Thoracic aorta (tissue), 2 donors: ENCODE results near the gene PIP4K2B. TPM values are rescaled to one million over a fixed set of nuclear protein-coding genes. Genes with fewer than 3 reads are reported as not detected.

Experiments used
- ATAC-seq: fragments of 150-250 bp; one replicate; pipeline ENCODE4 v1.8.0; 2017; ENCODE audit warnings: low read depth; ENCODE audit not compliant: insufficient number of reproducible peaks, low FRiP score
- DNase-seq: peaks from one replicate; pipeline ENCODE4 v3.0.0-alpha.2; 2020; ENCODE audit warnings: low spot score
- H3K27ac ChIP-seq, 2 donors: fragments of 200-600 bp; sonication (generic); 1 replicate in 1 of 2; 2 replicates in 1 of 2; pipeline ENCODE4 v1.5.1; 2016; ENCODE audit warnings: mild to moderate bottlenecking in 2 of 2, moderate library complexity in 2 of 2
- H3K27me3 ChIP-seq: fragments of 200-600 bp; sonication (generic); replicated peaks from 2 replicates; pipeline ENCODE4 v1.6.0; 2016; ENCODE audit warnings: mild to moderate bottlenecking; ENCODE audit not compliant: insufficient read depth
- H3K36me3 ChIP-seq: fragments of 200-600 bp; sonication (generic); one replicate; pipeline ENCODE4 v1.5.1; 2016
- H3K4me1 ChIP-seq, 2 donors: fragments of 200-600 bp; sonication (generic); 1 replicate in 1 of 2; 2 replicates in 1 of 2; pipeline versions ENCODE4 v1.5.1 to v1.6.0; 2016; ENCODE audit warnings: low read depth in 2 of 2, mild to moderate bottlenecking in 1 of 2; ENCODE audit not compliant: control insufficient read depth in 1 of 2
- H3K4me3 ChIP-seq: fragments of 200-600 bp; sonication (generic); 2 replicates; pipeline ENCODE4 v1.5.1; 2016; ENCODE audit warnings: mild to moderate bottlenecking
- H3K9me3 ChIP-seq: fragments of 200-600 bp; sonication (generic); 2 replicates; pipeline ENCODE4 v1.5.1; 2016
- total RNA-seq, 2 donors: library from RNA; depleted of rRNA; stranded (reverse); fragments of >200 nt; gene quantifications; one replicate each; pipeline versions ENCODE4 v1.1.0 to v1.2.3, GENCODE V29; 2016
- TF ChIP-seq, protein P1 (sequence below): fragments of 200-600 bp; sonication (generic); IDR thresholded peaks from one replicate; pipeline ENCODE4 v1.5.1; 2019; ENCODE audit warnings: antibody characterized with exemption

Gene PIP4K2B
- total RNA-seq, 2 donors from 2014 or later: 56.9 to 82.0 TPM

DNA sequence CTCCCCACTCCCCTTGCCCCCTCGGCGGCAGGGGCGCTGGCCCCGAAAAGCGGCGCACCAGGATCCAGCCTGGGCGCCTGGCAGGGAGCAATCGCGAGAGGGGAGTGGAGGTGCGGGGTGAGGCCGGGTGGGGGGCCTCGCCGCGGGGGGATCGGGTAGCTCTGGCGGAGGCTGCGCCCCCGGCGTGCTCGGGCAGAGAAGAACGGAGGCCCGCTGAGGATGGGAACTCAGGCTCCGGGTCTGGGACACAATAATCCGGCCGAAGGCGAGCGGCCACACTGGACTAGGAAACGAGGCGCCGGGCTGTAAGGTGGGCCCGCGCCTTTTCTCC, 50.5 kb downstream of the PIP4K2B start:
- ATAC-seq (no peak), DNase-seq (no peak)
- H3K36me3 ChIP-seq: no peaks in the 10 kb centered on the region
- peak overlapping the region; percentile 85 to 99 for H3K27ac ChIP-seq
- peak overlapping the region; percentile 92 for H3K4me3 ChIP-seq
- no peaks in the 10 kb centered on the region for H3K27me3 ChIP-seq
- peaks cover 22 to 41% of the 10 kb centered on the region in 2 donors for H3K4me1 ChIP-seq
- TF ChIP-seq, protein P1, sequence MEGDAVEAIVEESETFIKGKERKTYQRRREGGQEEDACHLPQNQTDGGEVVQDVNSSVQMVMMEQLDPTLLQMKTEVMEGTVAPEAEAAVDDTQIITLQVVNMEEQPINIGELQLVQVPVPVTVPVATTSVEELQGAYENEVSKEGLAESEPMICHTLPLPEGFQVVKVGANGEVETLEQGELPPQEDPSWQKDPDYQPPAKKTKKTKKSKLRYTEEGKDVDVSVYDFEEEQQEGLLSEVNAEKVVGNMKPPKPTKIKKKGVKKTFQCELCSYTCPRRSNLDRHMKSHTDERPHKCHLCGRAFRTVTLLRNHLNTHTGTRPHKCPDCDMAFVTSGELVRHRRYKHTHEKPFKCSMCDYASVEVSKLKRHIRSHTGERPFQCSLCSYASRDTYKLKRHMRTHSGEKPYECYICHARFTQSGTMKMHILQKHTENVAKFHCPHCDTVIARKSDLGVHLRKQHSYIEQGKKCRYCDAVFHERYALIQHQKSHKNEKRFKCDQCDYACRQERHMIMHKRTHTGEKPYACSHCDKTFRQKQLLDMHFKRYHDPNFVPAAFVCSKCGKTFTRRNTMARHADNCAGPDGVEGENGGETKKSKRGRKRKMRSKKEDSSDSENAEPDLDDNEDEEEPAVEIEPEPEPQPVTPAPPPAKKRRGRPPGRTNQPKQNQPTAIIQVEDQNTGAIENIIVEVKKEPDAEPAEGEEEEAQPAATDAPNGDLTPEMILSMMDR: no peak
- H3K9me3 ChIP-seq: no peaks in the 10 kb centered on the region

DNA sequence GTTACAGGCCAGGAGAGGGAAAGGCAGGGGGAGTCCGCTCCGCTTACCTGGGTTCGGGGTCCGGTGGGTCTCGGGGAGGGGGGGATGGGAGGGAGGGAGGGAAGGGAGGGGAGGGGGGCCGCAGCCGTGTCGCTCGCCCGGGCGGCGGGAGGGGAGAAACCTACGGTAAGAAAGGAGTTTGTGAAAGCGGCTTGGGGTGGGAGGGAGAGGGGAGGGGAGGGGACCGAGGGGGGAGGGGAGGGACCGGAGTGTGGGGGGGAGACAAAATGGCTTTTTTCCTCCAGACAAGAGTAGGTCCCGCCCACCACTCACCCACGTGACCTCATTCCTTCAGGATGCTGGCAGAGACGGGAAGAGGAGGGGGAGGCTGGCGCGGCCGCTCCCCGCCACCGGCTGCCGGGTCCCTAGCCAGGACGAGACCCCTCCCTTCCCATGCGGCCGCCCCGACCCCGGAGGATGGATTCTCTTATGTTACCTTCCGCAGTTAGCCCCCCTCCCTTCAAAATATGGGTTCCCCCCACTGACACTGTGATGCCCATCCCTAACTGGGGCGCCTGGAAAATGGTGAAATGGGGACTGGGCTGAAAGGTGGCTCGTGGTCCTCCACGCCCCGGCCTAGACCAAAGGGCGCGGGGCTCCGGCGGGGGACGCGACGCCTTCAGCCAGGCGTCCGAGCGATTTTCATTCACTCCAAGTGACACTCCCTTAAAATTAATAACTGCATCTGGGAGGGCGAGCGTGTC, 51.0 kb downstream of the PIP4K2B start, which contains the start of gene PCGF2:
TSS of gene PCGF2 (minus strand) at position 188 of the 743 bp plus-strand sequence. CDS start 7,934 bp downstream, outside the sequence.
- Histone ChIP-seq H3K27ac (peak within 1 kb of the TSS; percentile 85 to 99), H3K9me3 (no peaks in the 10 kb centered on the region), H3K4me1 (peaks cover 17 to 40% of the 10 kb centered on the region in 2 donors), H3K4me3 (peak within 1 kb of the TSS; percentile 92), H3K27me3 (no peaks in the 10 kb centered on the region), H3K36me3 (no peaks in the 10 kb centered on the region)
- DNase-seq (peak; percentile 94), ATAC-seq (peak; percentile 17)
- TF ChIP-seq, protein P1: no peak

DNA sequence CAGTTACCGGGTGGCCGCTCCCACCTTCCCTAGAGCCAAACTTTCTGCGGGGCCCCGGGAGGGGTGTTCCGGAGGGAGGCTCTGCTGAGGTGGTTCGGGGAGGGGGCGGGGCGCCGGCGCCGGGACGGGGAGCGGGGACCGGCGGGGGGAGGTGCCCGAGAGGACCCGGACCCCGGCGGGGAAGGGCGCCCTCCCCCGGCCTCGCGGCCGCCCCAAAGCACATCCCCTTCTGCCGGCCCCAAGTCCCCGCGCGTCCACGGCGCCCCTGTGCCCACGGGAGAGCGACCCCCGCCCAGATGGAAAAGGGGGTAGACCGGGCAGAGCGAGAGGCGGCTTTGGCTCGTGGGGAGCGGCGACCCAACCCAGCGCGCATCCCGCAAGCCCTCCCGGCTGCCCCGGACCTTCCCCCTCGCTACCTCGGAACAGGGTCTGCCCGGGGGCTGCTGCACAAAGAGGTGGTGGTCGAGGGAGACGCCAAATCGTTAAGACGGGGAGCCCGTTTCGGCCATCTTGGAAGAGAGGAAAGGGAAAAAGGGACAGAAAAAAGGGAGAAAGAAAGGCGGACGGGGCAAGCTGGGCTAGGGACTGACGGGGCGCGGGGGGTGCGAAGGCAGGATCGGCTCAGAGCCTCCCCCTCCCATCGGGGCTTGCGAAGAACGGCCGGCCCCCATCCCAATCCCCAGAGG, 51.8 kb downstream of the PIP4K2B start:
- ATAC-seq: no peak
- H3K27ac ChIP-seq: peak overlapping the region; percentile 74 to 83
- H3K9me3 ChIP-seq: no peaks in the 10 kb centered on the region
- peaks cover 14 to 44% of the 10 kb centered on the region in 2 donors for H3K4me1 ChIP-seq
- peak overlapping the region; percentile 92 for H3K4me3 ChIP-seq
- TF ChIP-seq, protein P1: no peak
- DNase-seq: no peak
- H3K36me3 ChIP-seq: no peaks in the 10 kb centered on the region
- no peaks in the 10 kb centered on the region for H3K27me3 ChIP-seq

DNA sequence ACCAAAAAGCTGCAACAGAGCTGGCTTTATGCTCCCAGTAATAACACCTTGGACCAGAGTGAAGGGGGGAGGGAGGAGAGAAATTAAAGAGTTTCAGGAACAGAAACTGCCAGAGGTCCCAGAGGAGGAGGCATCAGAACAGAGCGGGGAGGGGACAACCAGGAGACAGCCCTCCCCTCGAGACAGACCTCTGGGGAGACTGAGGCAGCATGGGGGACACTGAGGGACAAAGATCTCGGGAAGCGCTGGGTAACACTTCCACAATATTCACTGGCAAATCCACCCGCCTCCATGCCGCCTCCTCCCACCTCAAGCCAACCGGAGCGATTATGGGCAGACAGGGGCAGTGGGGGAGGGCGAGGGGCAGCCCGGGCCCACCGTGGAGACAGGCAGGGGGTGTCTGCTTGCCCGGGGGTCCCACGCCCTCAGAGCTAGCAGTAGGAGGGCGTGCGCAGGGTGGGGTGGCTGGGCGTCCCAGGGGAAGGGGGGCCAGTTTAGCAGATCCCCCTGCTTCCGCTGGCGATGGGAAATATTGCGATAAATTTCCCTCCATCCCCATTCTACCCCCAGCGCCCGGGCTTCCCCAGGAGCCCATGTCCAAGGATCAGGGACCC, 52.4 kb downstream of the PIP4K2B start:
- ATAC-seq: no peak
- peaks cover 18 to 50% of the 10 kb centered on the region in 2 donors for H3K4me1 ChIP-seq

More for the DNA sequence above, 52.4 kb downstream of the PIP4K2B start:
- TF ChIP-seq, protein P1: no peak
- Histone ChIP-seq H3K36me3 (no peaks in the 10 kb centered on the region), H3K27me3 (no peaks in the 10 kb centered on the region), H3K27ac (peak overlapping the region; percentile 74 to 83), H3K4me3 (peak overlapping the region; percentile 92), H3K9me3 (no peaks in the 10 kb centered on the region)
- DNase-seq: no peak
